Adipocyte (in vitro differentiated cells): Measurements from ENCODE around the gene LAYN.

ENCODE experiments used
- DNase-seq: peaks from one replicate; pipeline ENCODE4 v3.0.0-alpha.2; 2015; ENCODE audit warnings: low read depth
- H3K27me3 ChIP-seq: replicated peaks from 2 replicates; pipeline ENCODE4 v1.7.0; 2013; ENCODE audit warnings: mild to moderate bottlenecking, low read length, moderate library complexity; ENCODE audit not compliant: control insufficient read depth, insufficient read depth
- H3K36me3 ChIP-seq: 2 replicates; pipeline ENCODE4 v1.7.0; 2013; ENCODE audit warnings: low read length, mild to moderate bottlenecking, moderate library complexity; ENCODE audit not compliant: control insufficient read depth, insufficient read depth, severe bottlenecking
- H3K4me1 ChIP-seq: 2 replicates; pipeline ENCODE4 v1.7.0; 2013; ENCODE audit warnings: mild to moderate bottlenecking, low read length, moderate library complexity; ENCODE audit not compliant: control insufficient read depth, insufficient read depth
- H3K4me3 ChIP-seq: 2 replicates; pipeline ENCODE4 v1.7.0; 2013; ENCODE audit warnings: mild to moderate bottlenecking, low read length, moderate library complexity
- H3K9ac ChIP-seq: 2 replicates; pipeline ENCODE4 v1.7.0; 2013; ENCODE audit warnings: mild to moderate bottlenecking, low read length, moderate library complexity
- H3K9me3 ChIP-seq: 2 replicates; pipeline ENCODE4 v1.7.0; 2013; ENCODE audit warnings: mild to moderate bottlenecking, low read length, moderate library complexity; ENCODE audit not compliant: control insufficient read depth

Gene LAYN

DNA sequence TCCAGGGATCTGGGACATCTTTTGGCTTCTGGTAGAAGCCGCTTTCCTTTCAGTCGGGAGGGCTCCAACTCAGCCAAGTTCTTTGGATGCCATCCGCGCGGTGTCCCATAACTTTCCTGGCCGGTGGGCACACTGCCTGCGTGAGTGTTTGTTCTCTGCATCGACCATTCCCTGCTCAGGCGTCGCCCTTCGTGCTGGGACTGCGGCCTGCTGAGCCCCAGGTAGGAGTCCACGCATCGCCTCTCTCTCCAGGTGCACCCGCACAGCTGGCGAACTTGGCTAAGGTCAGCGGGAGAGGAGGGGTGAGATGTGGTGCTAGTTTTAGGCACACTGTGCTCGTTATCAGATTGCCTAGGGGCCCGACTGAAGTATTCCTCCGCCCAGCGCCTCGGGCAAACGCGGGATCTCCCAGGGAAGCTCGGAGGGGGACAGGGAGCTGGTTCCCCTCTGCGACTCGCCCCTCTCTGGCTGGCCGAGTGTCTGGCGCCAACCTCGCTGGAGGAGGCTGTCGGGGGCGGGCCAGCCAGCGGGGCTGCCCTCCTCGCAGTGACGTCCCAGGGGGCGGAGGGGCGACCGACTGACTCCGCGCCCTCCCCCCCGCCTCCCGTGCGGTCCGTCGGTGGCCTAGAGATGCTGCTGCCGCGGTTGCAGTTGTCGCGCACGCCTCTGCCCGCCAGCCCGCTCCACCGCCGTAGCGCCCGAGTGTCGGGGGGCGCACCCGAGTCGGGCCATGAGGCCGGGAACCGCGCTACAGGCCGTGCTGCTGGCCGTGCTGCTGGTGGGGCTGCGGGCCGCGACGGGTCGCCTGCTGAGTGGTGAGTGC lies at the start of gene LAYN:
TSS of gene LAYN (plus strand) at position 607 of the 823 bp plus-strand sequence. CDS start at position 731, 124 bp downstream.
- Histone ChIP-seq H3K27me3 (no peaks in the 10 kb centered on the region), H3K4me1 (peaks cover 5% of the 10 kb centered on the region), H3K9me3 (no peaks in the 10 kb centered on the region), H3K4me3 (peak within 1 kb of the TSS; percentile 81), H3K9ac (peak within 1 kb of the TSS; percentile 75), H3K36me3 (peaks cover 7% of the 10 kb centered on the region)
- peak; percentile 88 for DNase-seq

- Histone ChIP-seq H3K4me1 (no peaks in the 10 kb centered on the region), H3K27me3 (no peaks in the 10 kb centered on the region), H3K4me3 (no peak overlapping the region), H3K9me3 (peaks cover 4% of the 10 kb centered on the region), H3K36me3 (no peaks in the 10 kb centered on the region), H3K9ac (no peak overlapping the region)
- no peak for DNase-seq
These were observed 46.5 kb upstream of the LAYN start for GRCh38 chr11:111494040-111494439.

DNA sequence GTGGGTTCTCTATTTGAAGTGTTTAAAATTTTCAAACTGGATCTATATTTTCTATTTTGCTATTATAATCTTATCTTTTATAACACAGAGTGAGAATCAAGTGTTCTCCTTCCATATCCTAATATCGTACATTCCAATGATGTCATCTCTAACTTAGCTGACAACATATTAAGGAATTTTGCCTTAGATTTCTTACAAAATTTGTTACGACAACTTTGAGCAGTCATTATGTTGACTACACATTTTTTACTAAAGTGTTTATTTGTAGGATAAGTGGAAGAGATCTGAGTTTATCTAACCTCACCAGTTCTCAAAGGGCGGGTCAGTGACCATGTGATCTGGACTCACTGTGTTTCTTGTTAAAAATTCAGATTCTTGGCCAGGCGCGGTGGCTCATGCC lies 41.0 kb upstream of the LAYN start:
- Histone ChIP-seq H3K4me1 (no peaks in the 10 kb centered on the region), H3K27me3 (no peaks in the 10 kb centered on the region), H3K9ac (no peak overlapping the region), H3K9me3 (no peaks in the 10 kb centered on the region), H3K36me3 (no peaks in the 10 kb centered on the region), H3K4me3 (no peak overlapping the region)
- no peak for DNase-seq

DNA sequence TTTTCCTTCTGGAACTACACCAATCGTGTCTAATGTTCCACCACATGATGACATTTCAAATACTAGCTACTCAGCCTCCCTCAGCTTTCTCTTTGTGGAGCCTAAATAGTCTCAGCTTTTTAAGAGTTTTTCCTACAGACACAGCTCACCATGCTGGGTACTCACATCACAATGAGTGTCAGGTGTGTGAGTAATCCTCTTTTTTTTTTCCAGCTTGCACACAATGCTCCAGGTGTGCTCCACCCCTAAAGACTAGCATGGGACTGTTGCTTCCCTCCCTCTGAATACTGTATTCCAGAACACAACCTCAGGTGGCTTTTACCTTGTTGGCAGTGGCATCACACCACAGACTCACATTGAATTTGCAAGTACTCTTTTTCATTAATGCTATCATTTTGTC lies 40.0 kb upstream of the LAYN start:
- no peaks in the 10 kb centered on the region for H3K9me3 ChIP-seq

GRCh38 chr11:111502611-111503010 lies 37.9 kb upstream of the LAYN start:
- no peak overlapping the region for H3K4me3 ChIP-seq
- H3K4me1 ChIP-seq = no peaks in the 10 kb centered on the region
- DNase-seq = no peak
- no peaks in the 10 kb centered on the region for H3K9me3 ChIP-seq
- H3K9ac ChIP-seq = no peak overlapping the region
- H3K36me3 ChIP-seq = no peaks in the 10 kb centered on the region
- no peaks in the 10 kb centered on the region for H3K27me3 ChIP-seq

More for the DNA sequence above, 40.0 kb upstream of the LAYN start:
- no peaks in the 10 kb centered on the region for H3K4me1 ChIP-seq
- H3K36me3 ChIP-seq = no peaks in the 10 kb centered on the region
- no peaks in the 10 kb centered on the region for H3K27me3 ChIP-seq
- H3K9ac ChIP-seq = no peak overlapping the region
- no peak overlapping the region for H3K4me3 ChIP-seq
- no peak for DNase-seq

- Histone ChIP-seq H3K9ac (no peak overlapping the region), H3K36me3 (no peaks in the 10 kb centered on the region), H3K4me3 (no peak overlapping the region), H3K27me3 (no peaks in the 10 kb centered on the region), H3K9me3 (no peaks in the 10 kb centered on the region), H3K4me1 (no peaks in the 10 kb centered on the region)
- DNase-seq = peak; percentile 44
These were observed 30.2 kb upstream of the LAYN start for GRCh38 chr11:111510311-111510710.

GRCh38 chr11:111512296-111513239 lies 28.0 kb upstream of the LAYN start, which contains the start of gene BTG4:
TSS of gene BTG4 (minus strand) at chr11:111512386. CDS start at chr11:111498776, 13,610 bp downstream.
- H3K9ac ChIP-seq = peak within 1 kb of the TSS; percentile 75
- no peaks in the 10 kb centered on the region for H3K27me3 ChIP-seq
- H3K36me3 ChIP-seq = no peaks in the 10 kb centered on the region
- H3K9me3 ChIP-seq = no peaks in the 10 kb centered on the region
- H3K4me3 ChIP-seq = peak within 1 kb of the TSS; percentile 78
- H3K4me1 ChIP-seq = no peaks in the 10 kb centered on the region
- no peak for DNase-seq

- Histone ChIP-seq H3K36me3 (no peaks in the 10 kb centered on the region), H3K27me3 (no peaks in the 10 kb centered on the region), H3K9ac (peak overlapping the region; percentile 75), H3K4me1 (no peaks in the 10 kb centered on the region), H3K4me3 (peak overlapping the region; percentile 78), H3K9me3 (no peaks in the 10 kb centered on the region)
- no peak for DNase-seq
These were observed 27.3 kb upstream of the LAYN start for GRCh38 chr11:111513240-111513605.

- no peak within 1 kb of the TSS for H3K4me3 ChIP-seq
- no peaks in the 10 kb centered on the region for H3K27me3 ChIP-seq
- DNase-seq = no peak
These were observed 26.1 kb upstream of the LAYN start, which contains the start of gene HOATZ for GRCh38 chr11:111514216-111515031. TSS of gene HOATZ (plus strand) at chr11:111514778. CDS start at chr11:111514785, 7 bp downstream.

DNA sequence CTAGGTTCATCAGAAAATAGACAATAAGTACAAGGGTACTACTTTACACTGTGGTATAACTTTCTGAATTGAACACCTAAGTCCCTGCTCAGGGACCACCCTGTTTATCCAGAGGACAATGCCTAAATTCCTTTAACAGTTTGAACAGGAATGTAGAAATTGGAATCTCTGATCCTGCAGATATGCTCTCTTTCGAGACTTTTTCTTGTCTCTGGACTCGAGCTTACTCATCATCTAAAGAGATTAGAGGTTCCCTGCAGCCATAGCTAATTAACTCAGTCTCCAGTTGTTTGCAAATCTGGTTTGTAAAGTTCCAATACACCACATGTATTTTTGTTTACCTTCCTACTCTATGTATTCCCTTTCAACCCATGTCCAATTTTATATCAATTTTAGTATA lies 24.9 kb upstream of the LAYN start:
- H3K9ac ChIP-seq = no peak overlapping the region
- no peaks in the 10 kb centered on the region for H3K36me3 ChIP-seq
- peaks cover 5% of the 10 kb centered on the region for H3K4me1 ChIP-seq
- DNase-seq = no peak
- H3K27me3 ChIP-seq = no peaks in the 10 kb centered on the region
- H3K4me3 ChIP-seq = no peak overlapping the region
- no peaks in the 10 kb centered on the region for H3K9me3 ChIP-seq

More at GRCh38 chr11:111514216-111515031, 26.1 kb upstream of the LAYN start, which contains the start of gene HOATZ:
- Histone ChIP-seq H3K9me3 (no peaks in the 10 kb centered on the region), H3K9ac (no peak within 1 kb of the TSS), H3K36me3 (no peaks in the 10 kb centered on the region), H3K4me1 (no peaks in the 10 kb centered on the region)
